Stimulated activated CD4-positive, alpha-beta T cell treated with anti-CD3 and anti-CD28 coated beads, TNF-alpha, amount 100 ng/mL, for 1 hour (primary cell): ENCODE data around the gene ADH5.
"Not testable (repeated sequence)": the region's sequence is repeated elsewhere in the genome, so short reads cannot be mapped to it uniquely, and the experiment has no call there.

Experiments used
- DNase-seq, 3 donors: peaks; one replicate each; pipeline ENCODE4 v3.0.0-alpha.2; 2020; ENCODE audit warnings: low read depth in 3 of 3, low spot score in 1 of 3

ADH5 gene

DNA sequence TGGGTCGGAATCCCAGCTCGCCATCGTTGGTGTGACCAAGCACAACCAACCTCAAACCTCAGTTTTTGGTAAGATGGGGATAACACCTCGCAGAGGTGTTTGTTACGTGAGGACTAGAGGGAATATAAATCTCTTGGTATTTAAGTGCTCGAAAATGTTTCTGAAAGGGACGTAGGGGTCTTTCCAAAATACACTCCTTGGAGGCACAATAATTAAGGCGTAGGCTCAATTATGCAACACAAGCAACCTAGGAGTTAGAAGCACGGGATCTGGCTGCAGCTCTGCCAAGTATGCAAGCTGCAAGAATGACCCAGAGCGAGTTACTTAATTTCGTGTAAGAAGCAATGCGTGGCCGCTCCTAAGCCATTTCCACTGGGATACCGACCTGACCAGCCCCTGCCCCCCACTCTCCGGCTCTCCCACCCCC, 552 bp downstream of the ADH5 start:
- no peak for DNase-seq

DNA sequence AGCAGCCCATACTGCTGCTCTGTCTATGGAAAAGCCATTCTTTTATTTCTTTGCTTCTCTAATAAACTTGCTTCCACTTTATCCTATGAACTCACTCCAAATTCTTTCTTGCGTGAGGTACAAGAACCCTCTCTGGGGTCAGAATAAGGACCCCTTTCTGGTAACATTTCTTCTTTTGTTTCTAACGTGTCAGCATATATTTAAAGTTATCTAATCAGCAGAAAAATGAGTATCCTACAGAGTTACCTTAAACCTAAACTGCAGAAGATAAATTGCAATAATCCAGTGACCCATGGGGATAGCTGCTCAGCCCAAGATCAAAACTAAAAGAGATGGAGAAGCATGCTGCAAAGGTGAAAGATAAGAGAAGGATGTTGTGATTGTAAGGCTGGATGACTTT, 4.0 kb downstream of the ADH5 start:
- DNase-seq: no peak

DNA sequence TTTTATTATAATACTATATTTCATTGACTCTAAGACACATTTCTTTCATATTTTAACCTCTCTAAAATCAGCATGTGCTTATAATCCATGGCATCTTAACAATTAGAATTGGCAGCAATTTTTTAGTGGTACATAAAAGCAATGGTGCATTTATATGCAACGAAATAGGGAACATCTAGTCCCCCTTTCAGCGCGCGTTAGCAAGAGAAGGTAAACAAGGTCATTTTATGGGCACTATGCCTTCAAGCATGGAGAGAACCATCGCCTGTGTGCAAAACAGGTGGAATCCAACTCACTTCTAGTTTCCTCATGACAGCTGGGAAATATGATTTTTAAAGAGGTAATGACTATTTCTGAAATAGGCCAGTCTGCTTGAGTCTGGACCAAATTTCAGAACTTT, 6.4 kb downstream of the ADH5 start:
- no peak for DNase-seq

DNA sequence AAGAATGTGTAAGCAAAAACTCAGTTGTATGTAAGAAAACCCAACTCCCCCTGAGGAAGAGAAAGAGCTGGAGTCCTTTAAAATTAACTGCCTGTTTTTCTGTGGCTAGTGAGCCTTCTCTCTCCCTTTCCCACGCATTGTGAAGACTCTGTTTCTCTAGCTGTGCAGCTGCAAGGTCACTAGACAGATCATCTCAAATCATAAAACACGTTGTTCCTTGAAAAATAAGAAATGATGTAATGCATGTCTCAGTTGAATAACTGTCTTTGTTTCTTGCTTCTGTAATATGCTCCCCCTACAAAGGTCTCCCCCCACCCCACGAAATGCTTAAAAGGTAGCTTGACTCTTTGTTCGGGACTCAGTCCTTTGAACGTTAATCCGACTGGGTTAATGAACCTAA, 7.7 kb downstream of the ADH5 start:
- DNase-seq: not testable (repeated sequence)

DNA sequence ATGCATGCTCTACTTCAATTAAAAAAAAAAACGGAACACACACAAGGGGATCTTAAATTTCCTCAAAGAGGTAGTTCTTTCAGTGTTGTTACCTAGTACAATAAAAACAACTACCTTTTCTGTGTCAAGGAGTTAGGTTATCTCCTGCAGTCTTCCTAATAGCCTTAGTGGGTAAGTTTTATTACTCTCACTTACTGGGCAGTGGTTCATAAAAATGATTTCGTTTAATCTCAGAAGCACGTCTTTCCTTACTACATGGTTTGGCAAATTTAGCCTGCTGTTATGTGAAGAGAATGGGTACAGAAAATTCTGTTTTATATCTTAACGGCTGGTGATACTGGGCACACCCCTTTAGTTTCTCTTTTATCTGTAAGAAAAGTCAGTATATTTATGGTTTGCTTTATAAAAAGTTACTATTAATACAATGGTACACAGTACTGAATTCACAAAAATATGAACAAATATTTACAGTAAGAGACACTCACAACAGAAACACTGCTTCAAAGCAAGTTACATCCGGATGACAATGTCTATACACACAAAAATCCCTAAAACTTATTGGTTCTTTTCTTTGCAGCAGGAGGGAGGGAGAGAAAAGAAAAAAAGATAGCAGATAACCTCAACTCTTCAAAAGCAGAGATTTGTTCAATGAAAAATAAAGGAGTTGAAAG, 8.8 kb downstream of the ADH5 start:
- no peak for DNase-seq

DNA sequence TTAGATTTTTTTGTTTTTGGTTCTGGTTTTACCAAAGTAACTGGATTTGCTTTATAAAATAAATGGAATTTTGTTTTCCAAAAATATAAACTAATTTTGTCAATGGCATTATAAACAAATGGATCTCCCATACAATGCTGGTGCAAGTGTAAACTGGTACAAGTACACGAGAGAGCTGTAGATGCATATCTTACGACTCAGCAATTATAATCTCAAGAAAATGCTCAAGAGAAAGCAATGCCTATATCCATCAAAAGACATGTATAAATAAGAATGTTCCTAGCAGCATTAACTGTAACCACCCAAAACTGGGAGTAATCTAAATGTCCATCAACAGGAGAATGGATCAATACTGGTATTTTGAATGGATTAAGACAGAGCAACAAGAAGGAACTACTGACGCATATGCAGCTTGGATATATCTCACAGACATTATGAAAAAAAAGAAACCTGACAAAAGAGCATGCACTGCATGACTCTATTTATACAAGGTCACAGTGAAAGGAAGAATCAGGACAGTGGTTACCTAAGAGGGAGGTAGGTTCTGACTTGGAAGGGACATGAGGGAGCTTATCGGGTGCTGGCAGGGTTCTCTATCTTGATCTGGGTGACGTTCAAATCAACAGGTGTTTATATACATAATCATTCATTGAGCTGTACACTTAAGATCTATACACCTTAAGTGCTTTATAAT, 9.5 kb downstream of the ADH5 start:
- no peak for DNase-seq

DNA sequence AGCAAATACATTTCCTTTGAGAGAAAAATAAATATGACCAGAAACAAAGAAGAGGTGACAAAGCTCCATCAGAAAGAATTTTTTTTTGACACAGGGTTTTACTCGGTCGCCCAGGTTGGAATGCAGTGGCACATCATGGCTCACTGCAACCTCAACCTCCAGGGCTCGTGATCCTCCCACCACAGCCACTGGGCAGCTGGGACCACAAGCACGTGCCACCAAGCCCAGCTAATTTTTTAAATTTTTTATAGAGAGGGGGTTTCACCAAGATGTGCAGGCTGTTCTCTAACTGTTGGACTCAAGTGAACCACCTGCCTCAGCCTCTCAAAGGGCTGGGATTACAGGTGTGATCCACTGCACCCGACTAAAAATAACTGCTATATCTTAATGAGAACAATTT, 10.3 kb downstream of the ADH5 start:
- no peak for DNase-seq

DNA sequence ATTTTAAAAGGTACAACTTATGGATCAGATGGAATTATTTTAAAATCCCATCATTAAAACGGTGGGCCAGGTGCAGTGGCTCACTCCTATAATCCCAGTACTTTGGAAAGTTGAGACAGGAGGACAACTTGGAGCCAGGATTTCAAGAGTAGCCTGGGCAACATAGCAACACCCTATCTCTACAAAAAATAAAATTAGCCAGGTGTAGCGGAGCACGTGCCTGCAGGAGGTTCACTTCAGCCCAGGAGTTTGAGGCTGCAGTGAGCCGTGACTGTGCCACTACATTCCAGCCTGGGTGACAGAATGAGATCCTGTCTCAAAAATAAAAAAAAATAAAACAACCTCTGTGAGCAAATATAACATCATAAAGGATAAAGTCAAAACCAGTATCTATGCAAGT, 11.4 kb downstream of the ADH5 start:
- no peak for DNase-seq

DNA sequence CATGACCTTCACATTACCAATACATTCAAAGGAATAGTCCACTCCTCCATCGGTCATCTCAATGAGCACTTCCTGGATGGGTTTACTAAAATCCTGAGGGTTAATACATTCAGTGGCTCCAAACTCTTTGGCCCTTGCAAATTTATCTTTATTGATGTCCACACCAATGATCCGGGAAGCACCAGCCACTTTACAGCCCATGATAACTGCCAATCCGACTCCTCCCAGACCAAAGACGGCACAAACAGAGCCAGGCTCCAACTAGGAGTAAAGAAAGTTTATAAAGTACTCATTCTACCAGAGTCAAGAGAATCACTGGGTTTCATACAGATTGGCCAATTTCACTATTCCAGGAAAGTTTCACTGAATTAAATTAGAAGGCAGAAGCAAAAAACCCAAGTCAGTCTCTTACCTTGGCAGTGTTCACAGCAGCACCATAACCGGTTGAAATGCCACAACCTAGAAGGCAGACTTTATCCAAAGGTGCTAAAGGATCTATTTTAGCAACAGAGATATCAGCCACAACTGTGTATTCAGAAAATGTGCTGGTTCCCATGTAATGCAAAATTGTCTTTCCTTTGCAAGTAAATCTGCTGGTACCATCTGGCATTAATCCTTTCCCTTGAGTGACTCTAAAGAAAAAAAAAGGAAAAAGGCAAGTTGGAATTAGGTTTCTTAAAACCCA, 12.2 kb downstream of the ADH5 start:
- no peak for DNase-seq

DNA sequence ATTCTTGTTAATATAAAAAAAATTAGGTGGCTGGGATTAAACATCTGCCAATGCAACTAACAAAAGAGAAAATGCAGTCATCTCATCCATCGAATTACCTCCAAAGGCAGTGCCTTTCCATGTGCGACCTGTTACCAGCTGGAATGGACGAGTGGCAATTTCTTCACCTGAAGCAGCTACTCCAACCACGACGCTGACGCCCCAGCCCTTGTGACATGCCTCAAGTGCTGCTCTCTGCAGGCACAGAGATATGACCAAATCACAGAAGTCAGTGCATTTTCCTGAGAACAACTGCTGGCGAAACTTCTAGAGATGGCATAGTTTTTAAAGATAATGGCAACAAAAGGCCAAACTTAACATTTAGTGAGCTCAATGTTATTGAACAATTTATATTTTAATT, 13.8 kb downstream of the ADH5 start:
- DNase-seq: no peak

DNA sequence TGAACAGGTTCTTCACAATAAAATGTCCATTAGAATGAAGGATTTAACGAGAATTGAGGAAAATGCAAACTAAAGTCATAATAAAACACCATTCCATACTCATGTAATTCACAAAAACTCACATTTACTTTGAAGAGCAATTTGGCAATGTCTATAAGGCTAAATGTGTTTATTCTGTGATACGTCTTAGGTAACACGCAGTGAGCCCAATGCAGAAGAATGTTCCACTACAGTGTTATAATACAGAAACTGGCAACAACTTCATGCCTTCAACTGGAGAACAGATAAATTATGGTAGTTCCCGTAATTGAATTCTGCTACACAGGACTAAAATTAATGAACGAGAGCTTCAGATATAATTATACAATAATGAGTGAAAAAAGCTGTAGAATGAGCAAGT, 17.4 kb downstream of the ADH5 start:
- no peak for DNase-seq

DNA sequence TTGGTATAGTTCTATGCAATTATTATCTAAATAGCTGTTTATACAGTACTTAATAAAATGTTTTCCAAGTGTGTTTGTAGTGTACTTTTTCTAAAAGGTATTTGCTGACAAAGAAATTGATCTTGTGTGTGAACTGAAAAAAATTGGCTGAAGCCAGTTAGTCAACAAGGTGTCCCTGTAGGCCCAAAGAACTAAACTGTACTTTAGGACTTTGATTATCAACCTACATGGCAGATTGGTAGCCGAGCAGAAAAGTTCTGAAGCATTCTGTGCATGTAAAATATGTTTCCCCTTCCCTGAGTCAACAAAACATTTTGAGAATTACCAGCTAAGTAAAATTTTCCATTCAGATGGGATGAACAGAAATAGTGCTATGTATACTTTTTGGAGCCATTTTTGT, 21.0 kb downstream of the ADH5 start:
- no peak for DNase-seq

DNA sequence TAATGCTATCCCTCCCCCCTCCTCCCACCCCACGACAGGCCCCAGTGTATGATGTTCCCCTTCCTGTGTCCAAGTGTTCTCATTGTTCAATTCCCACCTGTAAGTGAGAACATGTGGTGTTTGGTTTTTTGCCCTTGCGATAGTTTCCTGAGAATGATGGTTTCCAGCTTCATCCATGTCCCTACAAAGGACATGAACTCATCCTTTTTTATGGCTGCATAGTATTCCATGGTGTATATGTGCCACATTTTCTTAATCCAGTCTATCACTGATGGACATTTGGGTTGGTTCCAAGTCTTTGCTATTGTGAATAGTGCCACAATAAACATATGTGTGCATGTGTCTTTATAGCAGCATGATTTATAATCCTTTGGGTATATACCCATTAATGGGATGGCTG, 23.1 kb downstream of the ADH5 start:
- not testable (repeated sequence) for DNase-seq

DNA sequence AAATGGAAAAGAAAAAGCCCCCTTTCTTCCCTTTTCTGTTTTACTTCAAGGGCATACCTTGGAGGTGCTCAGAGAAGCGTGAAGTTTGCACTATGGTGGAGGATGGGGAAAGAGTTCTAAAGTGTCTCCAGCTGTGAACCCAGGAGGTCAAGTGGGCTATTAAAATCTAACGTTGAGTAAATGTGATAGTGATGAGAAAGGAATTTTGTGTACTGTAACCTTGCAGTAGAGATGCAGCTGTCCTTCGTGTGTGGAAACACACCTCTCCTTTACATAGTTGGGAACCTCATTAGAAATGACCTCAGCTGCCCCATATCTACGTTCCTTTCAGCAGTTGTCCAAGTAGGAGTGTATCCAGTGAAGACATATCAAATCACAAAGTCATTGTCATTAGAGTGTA, 26.5 kb downstream of the ADH5 start:
- DNase-seq: no peak

DNA sequence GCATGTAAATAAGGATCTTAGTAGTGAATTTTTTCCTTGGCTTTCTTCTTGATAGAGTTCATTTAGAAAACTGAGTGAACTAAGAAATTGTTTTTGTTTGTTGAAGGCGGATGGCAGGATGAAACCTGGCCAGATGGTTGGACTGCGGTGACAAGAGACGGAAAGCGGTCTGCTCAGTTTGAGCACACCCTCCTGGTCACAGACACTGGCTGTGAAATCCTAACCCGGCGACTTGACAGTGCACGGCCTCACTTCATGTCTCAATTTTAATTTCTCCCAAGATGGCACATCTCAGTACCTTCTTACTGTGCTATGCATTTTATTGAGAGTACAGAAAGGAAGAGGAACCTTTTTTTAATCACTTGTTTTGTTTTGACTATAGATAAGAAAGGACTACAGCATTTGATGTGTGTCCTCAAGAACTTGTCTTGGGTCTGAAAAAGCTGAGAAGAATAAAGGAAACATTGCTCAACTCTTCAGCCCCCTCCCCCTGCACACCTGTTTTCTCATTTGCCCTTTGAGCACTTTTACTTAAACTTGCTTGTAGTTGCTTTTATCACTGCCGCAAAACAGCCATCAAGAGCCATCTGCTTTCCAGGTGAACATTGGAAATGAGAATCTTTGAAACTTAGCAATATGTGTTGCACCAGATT, 27.4 kb downstream of the ADH5 start:
- no peak for DNase-seq

DNA sequence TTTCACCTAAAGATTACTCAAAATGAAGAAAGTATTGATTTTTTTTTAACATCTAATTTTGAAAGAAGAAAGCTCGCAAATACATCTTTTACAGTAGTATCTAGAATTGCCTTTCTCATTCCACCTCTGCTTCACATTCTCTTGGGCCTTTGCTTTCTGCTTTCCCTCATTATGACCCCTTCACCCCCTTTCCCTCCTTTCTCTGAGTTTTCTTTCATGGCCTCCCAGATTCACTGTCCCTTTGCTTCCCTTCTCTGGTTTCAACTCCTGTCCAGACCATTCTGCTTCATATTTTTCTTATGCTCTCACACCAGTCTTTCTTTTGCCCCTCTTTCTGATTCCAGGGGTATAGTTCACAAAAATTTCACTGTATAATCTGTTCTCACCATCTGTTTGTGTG, 29.0 kb downstream of the ADH5 start:
- DNase-seq: no peak

DNA sequence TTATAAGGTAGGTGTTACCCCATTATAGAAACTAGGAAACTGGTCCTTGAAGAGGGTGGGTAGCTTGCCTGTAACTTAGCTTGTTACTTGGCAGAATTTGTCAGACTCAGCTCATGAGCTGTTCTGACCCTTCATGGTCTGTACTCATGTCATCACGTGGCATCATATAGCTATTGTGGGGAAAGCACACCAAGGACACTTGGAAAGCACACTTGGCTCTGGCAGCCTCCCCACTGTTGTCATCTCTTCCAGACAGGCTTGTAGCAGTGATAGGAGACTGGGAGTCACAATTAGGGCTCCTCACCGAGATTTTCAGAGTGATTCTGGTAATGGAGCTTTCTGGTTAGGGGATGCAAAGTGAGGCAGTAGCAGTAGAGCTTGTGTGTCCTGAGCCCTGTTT, 30.4 kb downstream of the ADH5 start:
- no peak for DNase-seq

DNA sequence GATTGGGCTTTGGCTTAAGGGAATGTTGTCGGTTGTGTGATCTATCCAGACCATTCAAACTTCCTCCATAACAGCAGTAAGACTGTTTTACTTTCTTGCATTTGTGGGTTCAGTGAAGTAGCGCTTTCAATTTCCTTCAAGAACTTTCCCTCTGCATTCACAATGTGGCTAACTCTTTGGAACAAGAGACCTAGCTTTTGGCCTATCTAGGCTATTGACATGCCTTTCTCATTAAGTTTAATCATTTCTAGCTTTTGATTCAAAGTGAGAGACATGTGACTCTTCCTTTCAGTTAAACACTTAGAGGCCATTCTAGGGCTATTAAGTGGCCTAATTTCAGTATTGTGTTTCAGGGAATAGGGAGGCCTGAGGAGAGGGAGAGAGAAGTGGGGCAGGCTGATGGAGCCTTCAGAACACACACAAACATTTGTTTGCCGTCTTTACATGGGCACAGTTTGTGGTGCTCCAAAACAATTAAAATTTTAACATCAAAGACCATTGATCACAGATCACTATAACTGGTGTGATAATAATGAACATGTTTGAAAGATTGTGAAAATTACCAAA, 34.1 kb downstream of the ADH5 start:
- no peak for DNase-seq

DNA sequence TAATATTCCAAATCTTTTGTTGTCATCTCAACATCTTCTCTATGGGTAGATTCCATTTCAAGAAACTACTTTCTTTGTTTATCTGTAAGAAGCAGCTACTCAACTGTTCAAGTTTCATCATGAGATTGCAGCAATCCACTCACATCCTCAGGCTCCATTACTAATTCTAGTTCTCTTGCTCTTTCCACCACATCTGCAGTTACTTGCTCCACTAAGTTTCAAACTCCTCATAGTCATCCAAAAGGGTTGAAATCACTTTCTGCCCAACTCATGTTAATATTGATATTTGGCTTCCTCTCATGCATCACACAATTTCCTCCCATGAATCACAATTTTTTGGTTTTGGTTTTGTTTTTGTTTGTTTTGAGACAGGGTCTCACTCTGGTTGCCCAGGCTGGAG, 35.7 kb downstream of the ADH5 start:
- no peak for DNase-seq

DNA sequence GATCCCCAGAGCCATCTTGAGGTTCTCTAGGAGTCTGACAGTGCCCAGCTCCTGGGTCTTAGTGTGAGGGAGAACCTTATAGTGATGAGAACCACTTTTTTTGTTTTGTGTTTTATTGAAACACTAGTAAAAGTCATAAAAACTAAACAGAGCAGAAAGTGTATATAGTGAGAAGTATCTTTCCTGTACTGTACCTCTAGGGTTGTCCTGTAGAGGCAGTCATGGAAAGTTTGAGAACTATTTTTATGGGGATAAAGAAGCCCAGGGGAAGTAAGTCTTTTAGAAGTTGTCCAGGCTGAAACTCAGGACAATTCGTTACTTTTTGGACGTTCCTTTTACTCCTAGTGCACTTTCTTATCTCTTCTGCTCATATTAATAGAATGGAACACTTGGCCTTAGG, 40.9 kb downstream of the ADH5 start:
- DNase-seq: no peak

DNA sequence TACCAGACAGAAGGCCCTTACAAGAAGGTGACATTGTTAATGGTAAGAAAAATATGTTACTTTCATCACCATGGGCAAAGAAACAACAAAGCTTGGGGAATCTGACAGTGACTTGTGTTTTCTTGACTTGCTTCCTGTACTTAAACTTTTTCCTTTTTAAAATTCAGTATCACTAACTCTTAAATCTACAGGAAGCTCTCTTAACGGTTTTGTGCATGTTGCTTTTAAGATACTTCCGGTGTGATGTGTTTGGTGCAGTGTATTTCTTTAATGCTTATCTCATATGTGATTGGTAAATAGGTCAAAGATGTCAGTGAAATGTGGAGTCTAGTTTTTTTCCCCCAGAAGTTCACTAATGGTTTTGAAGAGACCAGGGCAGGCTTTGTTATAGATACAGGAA, 45.2 kb downstream of the ADH5 start:
- DNase-seq: no peak

DNA sequence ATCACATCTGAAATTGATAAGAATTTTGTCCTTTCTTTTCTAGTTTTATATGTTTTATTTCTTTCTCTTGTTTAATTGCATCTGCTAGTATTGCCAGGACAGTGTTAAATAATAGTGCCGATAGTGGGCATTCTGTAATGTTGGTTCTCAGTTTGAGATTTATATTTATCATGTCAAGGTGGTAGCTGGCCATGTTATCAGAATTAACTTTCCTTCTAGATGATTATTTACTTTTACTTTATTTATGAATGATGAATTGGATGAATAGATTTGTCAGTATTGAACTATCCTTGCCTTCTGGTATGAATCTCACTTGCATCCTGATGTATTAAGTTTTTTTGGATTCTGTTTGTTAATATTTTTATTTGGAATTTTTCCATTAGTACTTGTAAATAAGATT, 50.4 kb downstream of the ADH5 start:
- no peak for DNase-seq
